Brain microvascular endothelial cell (primary cell): ENCODE results near the gene C11orf97.

Experiments used
- DNase-seq: peaks from one replicate; pipeline ENCODE4 v3.0.0-alpha.2; 2020
- H3K27ac ChIP-seq: fragments of 250-450 bp; sonication (Bioruptor Pico); 2 replicates; pipeline ENCODE4 v1.5.1; 2020; ENCODE audit warnings: mild to moderate bottlenecking, moderate library complexity
- H3K27me3 ChIP-seq: fragments of 250-450 bp; sonication (Bioruptor Pico); replicated peaks from 2 replicates; pipeline ENCODE4 v1.5.1; 2020; ENCODE audit warnings: mild to moderate bottlenecking
- H3K36me3 ChIP-seq: fragments of 250-450 bp; sonication (Bioruptor Pico); replicated peaks from 2 replicates; pipeline ENCODE4 v1.5.1; 2020; ENCODE audit warnings: mild to moderate bottlenecking
- H3K4me3 ChIP-seq: 2 replicates; pipeline ENCODE4 v1.5.1; 2011; ENCODE audit warnings: low read depth, mild to moderate bottlenecking, control low read depth, low read length, moderate library complexity
- in situ Hi-C: cut with HindIII; loops from 2 replicates; pipeline ENCODE4 v1.10.0; 2017; ENCODE audit warnings: low sequenced_read_pairs, low pct_ligation_motif_present
- TF ChIP-seq, protein P1 (sequence below): IDR thresholded peaks from 2 replicates; pipeline ENCODE4 v1.5.1; 2011; ENCODE audit warnings: low read depth, mild to moderate bottlenecking, moderate library complexity, low read length, control low read depth, inconsistent platforms; ENCODE audit errors: missing control alignments

C11orf97 gene

DNA sequence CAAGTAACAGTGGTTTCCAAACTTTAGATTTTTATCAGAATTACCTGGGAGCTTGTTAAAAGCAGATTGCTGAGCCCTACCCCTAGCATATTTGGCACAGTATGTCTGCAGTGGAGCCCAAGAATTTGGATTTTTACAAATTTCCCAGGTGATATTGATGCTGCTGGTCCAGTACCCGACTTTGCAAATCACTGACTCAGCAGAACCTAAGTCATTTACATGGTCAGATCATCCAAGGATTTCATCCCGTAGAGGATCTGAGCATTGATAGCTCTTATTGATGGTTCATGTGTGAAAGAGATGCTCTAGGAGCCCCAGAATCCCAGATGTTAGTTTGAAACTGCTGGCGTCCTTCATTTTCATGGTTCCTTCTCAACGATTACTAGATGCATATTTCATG lies 6.0 kb downstream of the C11orf97 start:
- TF ChIP-seq, protein P1, sequence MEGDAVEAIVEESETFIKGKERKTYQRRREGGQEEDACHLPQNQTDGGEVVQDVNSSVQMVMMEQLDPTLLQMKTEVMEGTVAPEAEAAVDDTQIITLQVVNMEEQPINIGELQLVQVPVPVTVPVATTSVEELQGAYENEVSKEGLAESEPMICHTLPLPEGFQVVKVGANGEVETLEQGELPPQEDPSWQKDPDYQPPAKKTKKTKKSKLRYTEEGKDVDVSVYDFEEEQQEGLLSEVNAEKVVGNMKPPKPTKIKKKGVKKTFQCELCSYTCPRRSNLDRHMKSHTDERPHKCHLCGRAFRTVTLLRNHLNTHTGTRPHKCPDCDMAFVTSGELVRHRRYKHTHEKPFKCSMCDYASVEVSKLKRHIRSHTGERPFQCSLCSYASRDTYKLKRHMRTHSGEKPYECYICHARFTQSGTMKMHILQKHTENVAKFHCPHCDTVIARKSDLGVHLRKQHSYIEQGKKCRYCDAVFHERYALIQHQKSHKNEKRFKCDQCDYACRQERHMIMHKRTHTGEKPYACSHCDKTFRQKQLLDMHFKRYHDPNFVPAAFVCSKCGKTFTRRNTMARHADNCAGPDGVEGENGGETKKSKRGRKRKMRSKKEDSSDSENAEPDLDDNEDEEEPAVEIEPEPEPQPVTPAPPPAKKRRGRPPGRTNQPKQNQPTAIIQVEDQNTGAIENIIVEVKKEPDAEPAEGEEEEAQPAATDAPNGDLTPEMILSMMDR: no peak

DNA sequence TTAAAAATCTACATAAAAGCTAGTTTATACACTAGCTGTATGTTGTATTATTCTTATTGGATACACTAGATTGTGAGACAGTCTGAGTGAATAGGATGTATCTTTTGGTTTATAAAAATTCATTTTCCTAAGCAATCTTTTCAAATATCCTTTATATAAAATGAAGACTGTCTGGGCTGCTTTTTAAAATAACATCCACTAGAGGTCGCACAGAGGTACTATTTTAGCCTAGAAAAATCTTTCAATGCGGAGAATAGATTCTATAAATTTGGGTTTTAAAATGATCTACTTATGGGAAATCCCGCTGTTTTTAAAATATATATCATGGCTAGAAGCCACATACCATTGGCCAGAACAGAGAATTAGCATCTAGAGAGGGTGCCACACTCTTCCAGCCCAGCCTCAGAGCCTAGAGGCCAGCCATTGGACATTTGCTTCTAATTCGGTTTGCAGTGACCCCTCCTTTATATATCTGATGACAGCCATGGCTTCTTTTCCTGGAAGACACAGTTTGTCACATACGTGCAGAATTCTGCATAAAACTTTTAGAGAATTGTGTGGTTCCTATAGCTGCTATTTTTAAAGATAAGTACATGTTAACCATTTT lies 7.3 kb downstream of the C11orf97 start:
- Histone ChIP-seq H3K4me3 (no peak overlapping the region), H3K36me3 (no peaks in the 10 kb centered on the region), H3K27me3 (no peaks in the 10 kb centered on the region), H3K27ac (no peak overlapping the region)
- TF ChIP-seq, protein P1: peak; percentile 54
- in situ Hi-C loops: no loop called here
- peak; percentile 42 for DNase-seq

More for the DNA sequence above, 6.0 kb downstream of the C11orf97 start:
- H3K36me3 ChIP-seq: no peaks in the 10 kb centered on the region
- in situ Hi-C loops: no loop called here
- no peak for DNase-seq
- H3K4me3 ChIP-seq: no peak overlapping the region
- no peaks in the 10 kb centered on the region for H3K27me3 ChIP-seq
- H3K27ac ChIP-seq: no peak overlapping the region

DNA sequence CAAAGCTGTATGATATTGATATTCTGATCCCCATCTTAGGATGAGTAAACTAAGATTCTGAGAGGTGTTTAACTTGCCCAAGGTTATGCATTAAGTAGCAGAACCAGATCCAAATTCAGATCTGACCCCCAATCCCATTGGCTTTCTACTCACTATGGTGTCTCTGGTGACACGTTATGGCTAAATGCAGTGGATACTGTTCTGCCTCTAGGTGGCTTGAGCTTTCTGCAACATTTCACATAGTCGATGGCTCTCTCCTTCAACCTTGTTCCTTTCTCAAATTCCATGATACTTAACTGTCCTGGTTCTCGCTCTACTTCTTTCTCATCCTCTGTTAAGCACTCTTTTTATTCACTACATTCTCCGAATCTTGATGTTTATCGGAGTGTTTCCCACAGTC lies 9.4 kb downstream of the C11orf97 start:
- Histone ChIP-seq H3K36me3 (no peaks in the 10 kb centered on the region), H3K27me3 (no peaks in the 10 kb centered on the region), H3K27ac (no peak overlapping the region), H3K4me3 (no peak overlapping the region)
- in situ Hi-C loops: no loop called here
- TF ChIP-seq, protein P1: peak; percentile 73
- peak; percentile 29 for DNase-seq

DNA sequence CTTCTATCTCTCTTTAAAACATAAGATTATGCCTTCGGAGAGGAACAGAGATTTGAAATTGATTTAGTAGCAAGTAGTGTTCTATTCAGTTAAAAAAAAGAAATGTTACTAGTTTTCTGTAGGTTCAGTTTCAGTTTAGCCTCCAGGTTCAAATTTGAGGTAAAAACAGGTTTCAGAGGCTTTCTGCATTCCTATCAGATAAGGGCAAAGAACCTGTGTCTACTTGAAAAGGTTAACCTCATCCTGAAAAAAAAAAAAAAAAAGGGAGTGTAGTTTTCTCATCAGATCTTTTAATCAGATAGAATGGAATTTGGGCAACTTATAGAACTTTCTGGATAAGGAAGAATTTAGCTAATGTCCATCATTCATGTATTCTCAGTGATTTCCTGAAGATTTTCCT lies 12.1 kb downstream of the C11orf97 start:
- H3K4me3 ChIP-seq: no peak overlapping the region
- DNase-seq: no peak
- H3K27me3 ChIP-seq: no peaks in the 10 kb centered on the region
- in situ Hi-C loops: no loop called here
- H3K27ac ChIP-seq: no peak overlapping the region
- no peaks in the 10 kb centered on the region for H3K36me3 ChIP-seq
- TF ChIP-seq, protein P1: no peak

DNA sequence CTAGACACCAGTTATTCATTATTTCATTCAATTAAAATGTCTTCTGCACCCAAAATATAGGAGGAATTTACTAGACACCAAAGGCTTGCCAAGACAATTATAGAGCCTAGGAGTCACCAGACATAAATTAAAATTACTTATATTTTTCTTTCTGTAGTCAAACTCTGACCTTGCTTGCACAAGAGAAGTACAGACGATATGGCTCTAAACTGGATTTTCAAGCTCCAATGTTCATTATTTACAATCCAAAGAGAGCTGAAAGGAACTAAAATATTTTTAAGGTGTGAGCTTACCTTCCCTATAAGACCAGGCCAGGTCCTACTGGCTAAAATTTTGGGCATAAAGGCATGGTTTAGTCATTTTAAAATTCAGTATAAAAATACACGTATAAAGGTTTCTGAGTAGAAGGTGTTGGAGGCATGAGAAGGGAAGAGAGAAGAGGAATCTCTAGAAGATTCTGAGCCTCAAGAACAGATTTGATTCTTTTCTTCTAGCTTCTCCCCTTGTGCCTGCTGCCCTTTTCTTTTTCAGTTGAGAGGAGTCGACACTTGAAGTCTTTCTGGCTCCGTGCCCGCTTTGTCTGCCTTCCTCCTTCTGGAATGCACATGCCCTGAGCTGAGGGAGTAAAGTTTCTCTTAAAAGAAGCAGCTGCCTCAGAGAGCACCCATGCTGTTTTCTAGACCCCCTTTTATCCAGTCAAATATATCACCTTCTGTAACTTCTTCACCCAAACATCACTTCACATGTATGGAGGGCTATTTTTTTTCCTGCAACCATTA lies 13.5 kb downstream of the C11orf97 start:
- Histone ChIP-seq H3K36me3 (no peaks in the 10 kb centered on the region), H3K27me3 (no peaks in the 10 kb centered on the region), H3K27ac (no peak overlapping the region), H3K4me3 (no peak overlapping the region)
- in situ Hi-C loops: no loop called here
- TF ChIP-seq, protein P1: no peak
- peak; percentile 65 for DNase-seq
